ES-I3 (cell line): ENCODE data around the gene CD70.
"Not testable (repeated sequence)": the region's sequence is repeated elsewhere in the genome, so short reads cannot be mapped to it uniquely, and the experiment has no call there.

Source experiments
- H3K36me3 ChIP-seq: 2 replicates; pipeline ENCODE4 v1.6.1; 2013; ENCODE audit warnings: mild to moderate bottlenecking, low read length, control low read depth, moderate library complexity; ENCODE audit not compliant: insufficient read depth
- H3K4me1 ChIP-seq: 2 replicates; pipeline ENCODE4 v1.6.1; 2013; ENCODE audit warnings: mild to moderate bottlenecking, control low read depth, low read length; ENCODE audit not compliant: insufficient read depth
- H3K9ac ChIP-seq: 2 replicates; pipeline ENCODE4 v1.6.1; 2013; ENCODE audit warnings: low read depth, mild to moderate bottlenecking, low read length, moderate library complexity
- H3K9me3 ChIP-seq: 2 replicates; pipeline ENCODE4 v1.6.1; 2013; ENCODE audit warnings: mild to moderate bottlenecking, low read length, moderate library complexity; ENCODE audit not compliant: control insufficient read depth, insufficient read depth

CD70 gene

DNA sequence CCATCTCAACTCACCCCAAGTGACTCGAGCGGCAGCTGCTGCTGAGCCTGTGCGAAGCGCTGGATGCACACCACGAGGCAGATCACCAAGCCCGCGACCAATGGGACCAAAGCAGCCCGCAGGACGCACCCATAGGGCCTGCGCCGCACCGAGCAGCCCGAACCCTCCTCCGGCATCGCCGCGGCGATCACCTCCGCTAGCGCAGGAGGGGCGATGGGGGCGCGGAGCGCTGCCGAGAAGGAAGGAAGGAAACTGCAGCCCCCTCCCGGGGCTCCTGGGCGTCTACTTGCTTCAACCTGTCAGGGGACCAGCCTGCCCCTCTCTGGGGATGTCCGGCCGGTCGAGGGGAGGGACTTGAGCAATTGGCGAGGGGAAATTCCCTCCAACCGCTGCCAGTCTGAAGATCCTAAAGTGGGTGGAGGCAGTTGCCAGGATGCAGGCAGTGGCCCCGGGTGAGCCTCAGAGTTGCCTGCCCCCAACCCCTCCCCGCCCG, at the start of gene CD70:
CD70 (minus strand) TSS at position 324 of the 493 bp plus-strand sequence; CDS start at position 176, 148 bp downstream.
- Histone ChIP-seq H3K36me3 (no peaks in the 10 kb centered on the region), H3K9me3 (no peaks in the 10 kb centered on the region), H3K4me1 (0 out of 2 replicates have a peak, but pooled peaks cover 2% of the 10 kb centered on the region), H3K9ac (peak within 1 kb of the TSS; percentile 69)

DNA sequence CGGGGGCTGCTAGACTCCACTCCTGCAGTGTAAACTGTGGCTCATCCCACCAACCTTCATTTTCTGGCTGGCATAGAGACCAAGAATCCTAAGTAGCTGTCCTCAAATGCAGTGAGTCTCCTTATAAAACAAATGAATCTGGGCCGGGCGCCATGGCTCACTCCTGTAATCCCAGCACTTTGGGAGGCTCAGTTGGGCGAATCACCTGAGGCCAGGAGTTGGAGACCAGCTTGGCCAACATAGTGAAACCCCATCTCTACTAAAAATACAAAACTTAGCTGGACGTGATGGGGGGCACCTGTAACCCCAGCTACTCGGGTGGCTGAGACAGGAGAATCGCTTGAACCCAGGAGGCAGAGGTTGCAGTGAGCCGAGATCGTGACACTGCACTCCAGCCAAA, 49.4 kb upstream of the CD70 start:
- not testable (repeated sequence) for H3K9me3 ChIP-seq, H3K9ac ChIP-seq

DNA sequence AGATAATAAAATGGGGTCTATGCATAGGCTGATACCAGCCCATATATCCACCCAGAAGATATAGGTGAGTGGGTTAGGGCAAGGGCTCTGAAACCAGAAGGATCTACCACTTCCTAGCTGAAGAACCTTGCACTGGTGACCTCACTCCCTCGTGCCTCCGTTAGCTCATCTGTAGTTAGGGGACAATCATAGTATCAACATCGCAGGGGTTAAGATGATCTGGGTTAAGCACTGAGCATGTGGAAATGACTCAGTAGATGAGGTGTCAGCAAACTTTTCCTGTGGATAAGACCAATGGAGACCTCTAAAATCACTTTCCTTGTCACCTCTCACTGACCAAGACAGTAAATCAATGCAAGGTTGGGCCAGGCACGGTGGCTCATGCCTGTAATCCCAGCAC, 48.5 kb upstream of the CD70 start:
- H3K9me3 ChIP-seq: no peaks in the 10 kb centered on the region
- H3K4me1 ChIP-seq: no peaks in the 10 kb centered on the region
- no peak overlapping the region for H3K9ac ChIP-seq
- H3K36me3 ChIP-seq: no peaks in the 10 kb centered on the region

More for the DNA sequence above, 49.4 kb upstream of the CD70 start:
- not testable (repeated sequence) for H3K36me3 ChIP-seq, H3K4me1 ChIP-seq

DNA sequence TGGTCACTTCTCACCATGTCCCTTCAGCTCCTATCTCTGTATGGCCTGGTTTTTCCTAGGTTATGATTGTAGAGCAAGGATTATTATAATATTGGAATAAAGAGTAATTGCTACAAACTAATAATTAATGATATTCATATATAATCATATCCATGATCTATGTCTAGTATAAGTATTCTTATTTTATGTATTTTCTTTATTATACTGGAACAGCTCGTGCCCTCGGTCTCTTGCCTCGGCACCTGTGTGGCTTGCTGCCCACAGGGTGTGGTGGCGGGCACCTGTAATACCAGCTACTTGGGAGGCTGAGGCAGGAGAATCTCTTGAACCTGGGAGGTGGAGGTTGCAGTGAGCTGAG, 42.5 kb upstream of the CD70 start:
- not testable (repeated sequence) for H3K9me3 ChIP-seq, H3K9ac ChIP-seq, H3K36me3 ChIP-seq, H3K4me1 ChIP-seq

- not testable (repeated sequence) for H3K4me1 ChIP-seq, H3K9ac ChIP-seq, H3K36me3 ChIP-seq, H3K9me3 ChIP-seq
These were observed 42.0 kb upstream of the CD70 start for GRCh38 chr19:6632747-6633455.

DNA sequence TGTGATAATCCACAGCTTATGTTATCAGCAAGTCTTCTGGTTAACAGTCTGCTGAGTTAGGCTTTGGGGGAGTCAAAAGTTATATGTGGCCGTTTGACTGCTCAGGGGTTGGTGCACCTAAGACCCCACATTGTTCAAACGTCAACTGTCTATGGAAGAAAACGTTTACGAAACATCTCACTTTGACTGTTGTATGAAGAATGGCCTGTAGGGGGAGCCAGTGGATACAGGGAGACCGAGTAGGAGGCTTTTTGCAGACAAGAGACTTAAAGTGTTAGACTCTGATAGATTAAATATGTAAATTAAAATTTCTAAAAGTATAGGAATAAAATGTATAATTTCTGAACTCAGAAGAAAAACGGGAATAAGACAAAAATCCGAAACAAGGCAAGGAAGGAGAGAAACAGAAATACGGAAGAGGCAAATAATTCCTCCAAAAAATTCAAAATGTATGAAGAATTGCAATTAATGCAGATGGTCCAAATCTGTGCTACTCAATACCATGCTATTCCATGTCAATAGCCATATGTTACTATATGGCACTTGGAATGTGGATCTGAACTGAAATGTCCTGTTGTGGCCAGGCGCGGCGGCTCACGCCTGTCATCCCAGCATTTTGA, 41.2 kb upstream of the CD70 start:
- Histone ChIP-seq H3K36me3 (no peaks in the 10 kb centered on the region), H3K9ac (no peak overlapping the region), H3K4me1 (no peaks in the 10 kb centered on the region), H3K9me3 (peaks cover 4% of the 10 kb centered on the region; the same call in 1 of the 2 replicates)

DNA sequence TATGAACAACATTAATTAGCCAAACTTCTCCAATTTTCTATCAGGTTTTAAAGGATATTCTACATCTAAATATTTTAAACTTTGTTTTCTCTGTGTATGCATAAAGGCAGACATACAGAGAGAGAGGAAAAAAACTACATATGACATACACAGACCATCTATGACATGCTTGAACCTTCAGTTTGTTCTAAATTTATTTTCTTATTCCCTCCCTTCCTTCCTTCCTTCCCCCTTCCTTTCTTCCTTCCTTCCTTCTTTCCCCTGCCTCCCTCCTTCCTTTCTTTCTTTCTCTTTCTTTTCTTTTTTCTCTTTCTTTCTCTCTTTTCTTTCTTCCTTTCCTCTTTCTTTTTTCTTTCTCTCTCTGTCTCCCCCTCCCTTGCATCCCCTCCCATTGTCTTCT, 35.8 kb upstream of the CD70 start:
- Histone ChIP-seq H3K36me3 (no peaks in the 10 kb centered on the region), H3K9me3 (peaks cover 4% of the 10 kb centered on the region), H3K9ac (no peak overlapping the region), H3K4me1 (no peaks in the 10 kb centered on the region)

DNA sequence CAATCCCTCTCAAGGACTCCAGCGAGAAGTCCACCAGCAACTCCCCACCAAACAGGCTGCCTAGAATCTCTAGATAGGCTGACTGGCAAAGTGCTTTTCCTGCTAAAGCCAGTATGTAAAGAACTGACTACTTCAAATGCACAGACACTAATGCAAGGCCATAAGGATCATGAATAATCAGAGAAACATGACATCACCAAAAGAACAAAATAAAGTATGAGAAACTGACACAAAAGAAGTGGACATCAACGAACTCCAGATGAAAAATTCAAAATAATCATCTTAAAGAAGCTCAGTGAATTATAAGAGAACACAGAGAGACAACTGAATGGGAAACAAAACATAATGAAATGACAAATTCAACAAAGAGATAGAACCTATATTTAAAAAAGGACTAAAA, 26.4 kb upstream of the CD70 start:
- Histone ChIP-seq H3K4me1 (no peaks in the 10 kb centered on the region), H3K9me3 (no peaks in the 10 kb centered on the region; the same call in 1 of the 2 replicates), H3K36me3 (no peaks in the 10 kb centered on the region), H3K9ac (no peak overlapping the region)

DNA sequence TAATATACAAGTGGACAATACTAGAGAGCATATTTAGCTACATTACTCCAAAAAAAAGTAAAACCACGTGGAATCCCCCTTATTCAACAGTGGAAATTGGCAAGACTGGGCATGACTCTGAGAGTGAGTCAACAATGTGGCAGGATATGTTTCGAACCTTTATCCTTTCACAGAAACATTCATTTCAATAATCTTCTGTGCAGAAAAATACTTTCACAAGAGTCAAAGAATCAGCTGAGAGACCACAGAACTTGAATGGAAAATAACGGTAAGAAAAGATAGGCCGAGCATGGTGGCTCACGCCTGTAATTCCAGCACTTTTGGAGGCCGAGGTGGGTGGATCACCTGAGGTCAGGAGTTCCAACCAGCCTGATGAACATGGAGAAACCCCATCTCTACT, 25.1 kb upstream of the CD70 start:
- Histone ChIP-seq H3K4me1 (no peaks in the 10 kb centered on the region), H3K9me3 (no peaks in the 10 kb centered on the region; the same call in 1 of the 2 replicates), H3K9ac (no peak overlapping the region), H3K36me3 (no peaks in the 10 kb centered on the region)

DNA sequence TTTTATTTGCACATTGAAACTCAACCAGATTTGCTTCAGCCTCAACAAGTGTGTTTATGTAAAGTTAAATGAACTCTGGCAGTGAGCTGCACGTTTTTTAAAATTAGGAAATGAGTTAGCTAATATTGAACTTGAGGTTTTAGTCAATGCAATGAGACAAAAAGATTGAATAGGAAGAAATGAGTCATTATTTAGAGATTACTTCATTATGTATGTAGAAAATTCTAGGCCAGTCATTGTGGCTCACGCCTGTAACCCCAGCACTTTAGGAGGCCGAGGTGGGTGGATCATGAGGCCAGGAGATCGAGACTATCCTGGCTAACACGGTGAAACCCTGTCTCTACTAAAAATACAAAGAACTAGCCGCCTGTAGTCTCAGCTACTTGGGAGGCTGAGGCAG, 22.8 kb upstream of the CD70 start:
- H3K9me3 ChIP-seq: no peaks in the 10 kb centered on the region; the same call in 1 of the 2 replicates
- no peaks in the 10 kb centered on the region for H3K36me3 ChIP-seq
- H3K4me1 ChIP-seq: no peaks in the 10 kb centered on the region
- H3K9ac ChIP-seq: no peak overlapping the region

DNA sequence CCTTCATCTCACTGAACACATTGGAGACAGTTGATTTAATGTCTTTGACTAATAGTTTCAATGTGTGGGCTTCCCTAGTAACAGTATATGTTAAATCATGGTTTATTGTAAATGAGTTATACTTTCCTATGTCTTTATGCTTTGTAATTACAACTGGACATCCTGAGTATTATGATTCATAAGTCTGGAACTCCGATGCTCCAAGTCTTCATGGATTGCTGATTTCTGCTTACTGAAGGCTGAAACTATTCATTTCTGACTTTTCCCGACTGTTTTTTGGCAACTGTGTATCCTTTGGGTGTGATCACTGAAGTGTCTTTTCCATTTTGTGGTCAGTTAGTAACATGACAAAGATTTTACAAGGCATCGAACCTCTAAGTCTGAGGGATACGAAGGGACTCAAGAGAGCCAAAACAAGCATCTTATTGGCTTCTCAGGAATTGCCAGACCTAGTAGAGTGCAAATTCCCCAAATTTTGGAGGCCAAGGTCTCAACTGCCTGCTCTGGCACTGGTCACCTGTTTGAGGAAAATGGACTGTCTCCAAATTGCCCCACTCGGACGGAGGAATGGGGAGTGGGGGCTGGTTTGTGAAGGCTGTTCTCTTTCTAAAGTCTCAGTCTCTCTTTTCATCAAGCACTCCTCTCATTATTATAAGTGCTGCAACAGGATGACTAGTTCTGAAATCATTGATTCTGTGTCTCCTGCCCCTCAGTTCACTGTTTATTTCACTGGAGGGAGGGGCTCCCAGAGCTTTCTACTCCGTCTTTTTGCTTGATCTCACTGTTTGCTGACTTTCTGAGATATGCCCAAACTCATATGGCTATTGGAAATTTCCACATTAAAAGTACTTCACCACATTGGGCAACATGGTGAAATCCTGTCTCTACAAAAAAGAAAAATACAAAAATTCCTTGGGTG, 20.2 kb upstream of the CD70 start:
- no peak overlapping the region for H3K9ac ChIP-seq
- H3K9me3 ChIP-seq: no peaks in the 10 kb centered on the region
- H3K4me1 ChIP-seq: no peaks in the 10 kb centered on the region
- no peaks in the 10 kb centered on the region for H3K36me3 ChIP-seq

DNA sequence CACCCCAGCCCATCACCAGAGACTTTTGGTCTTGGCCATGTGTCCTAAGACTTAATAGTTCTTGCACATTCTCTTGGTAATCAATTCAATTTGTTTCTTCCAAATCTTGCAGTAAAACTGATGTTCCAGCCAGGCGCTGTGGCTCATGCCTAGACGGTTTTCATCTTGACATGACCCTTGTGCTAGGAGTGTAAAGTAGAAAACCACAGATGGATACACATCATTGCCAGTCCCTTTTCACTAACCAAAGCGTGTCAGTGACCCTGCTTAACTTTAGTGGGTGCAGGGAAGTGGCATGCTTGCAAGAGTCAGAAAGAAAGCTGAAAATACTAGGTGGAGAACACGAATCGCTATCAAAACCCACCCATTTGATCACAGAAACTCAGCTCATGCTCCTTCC, 18.0 kb upstream of the CD70 start:
- H3K4me1 ChIP-seq: no peaks in the 10 kb centered on the region
- no peaks in the 10 kb centered on the region for H3K9me3 ChIP-seq
- H3K9ac ChIP-seq: no peak overlapping the region
- H3K36me3 ChIP-seq: no peaks in the 10 kb centered on the region

- H3K36me3 ChIP-seq, H3K9me3 ChIP-seq, H3K4me1 ChIP-seq, H3K9ac ChIP-seq: not testable (repeated sequence)
These were observed 17.2 kb upstream of the CD70 start for GRCh38 chr19:6608146-6608545.

DNA sequence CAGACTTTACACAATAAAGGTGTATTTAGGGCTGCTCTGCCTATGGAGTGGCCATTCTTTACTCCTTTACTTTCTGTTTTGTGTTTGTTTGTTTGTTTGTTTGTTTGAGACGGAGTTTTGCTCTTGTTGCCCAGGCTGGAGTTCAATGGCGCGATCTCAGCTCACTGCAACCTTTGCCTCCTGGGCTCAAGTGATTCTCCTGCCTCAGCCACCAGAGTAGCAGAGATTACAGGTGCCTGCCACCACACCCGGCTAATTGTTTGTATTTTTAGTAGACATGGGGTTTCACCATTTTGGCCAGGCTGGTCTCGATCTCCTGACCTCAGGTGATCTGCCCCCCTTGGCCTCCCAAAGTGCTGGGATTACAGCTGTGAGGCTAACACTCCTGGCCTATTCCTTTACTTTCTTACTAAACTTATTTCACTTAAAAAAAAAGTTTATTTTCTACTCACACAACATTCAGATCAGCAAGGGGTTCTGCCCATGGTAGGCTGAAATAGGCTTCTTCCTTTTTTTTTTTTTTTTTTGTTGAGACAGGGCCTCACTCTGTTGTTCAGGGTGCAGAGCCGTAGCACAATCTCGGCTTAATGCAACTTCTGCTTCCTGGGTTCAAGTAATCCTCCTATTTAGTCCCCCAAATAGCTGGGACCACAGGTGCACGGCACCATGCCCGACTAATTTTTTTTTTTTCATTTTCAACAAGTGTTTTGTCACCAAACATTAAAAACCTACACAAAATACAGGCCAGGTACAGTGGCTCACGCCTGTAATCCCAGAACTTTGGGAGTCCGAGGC, 15.5 kb upstream of the CD70 start:
- not testable (repeated sequence) for H3K4me1 ChIP-seq, H3K36me3 ChIP-seq, H3K9me3 ChIP-seq, H3K9ac ChIP-seq
